Liver (tissue), 9 donors: ENCODE data around the gene TDRD6. TPM values are rescaled to one million over a fixed set of nuclear protein-coding genes. Genes with fewer than 3 reads are reported as not detected.

Experiments used
- DNase-seq: peaks from one replicate; pipeline ENCODE4 v3.0.0-alpha.2; 2017; ENCODE audit warnings: low spot score
- H3K27ac ChIP-seq, 2 donors: one replicate each; pipeline ENCODE4 v1.7.0; 2013; ENCODE audit warnings: inconsistent platforms in 2 of 2, low read length in 2 of 2, control low read depth in 1 of 2, low read depth in 1 of 2, mild to moderate bottlenecking in 1 of 2
- H3K27me3 ChIP-seq, 4 donors: one replicate each; pipeline versions ENCODE4 v1.6.1 to v1.7.0; 2013; ENCODE audit warnings: low read length in 3 of 4, inconsistent platforms in 1 of 4, mild to moderate bottlenecking in 1 of 4, moderate library complexity in 1 of 4; ENCODE audit not compliant: control insufficient read depth in 4 of 4, insufficient read depth in 4 of 4
- H3K36me3 ChIP-seq, 4 donors: one replicate each; pipeline versions ENCODE4 v1.6.1 to v1.7.0; 2013; ENCODE audit warnings: low read length in 3 of 4, mild to moderate bottlenecking in 3 of 4, low read depth in 1 of 4, moderate library complexity in 1 of 4; ENCODE audit not compliant: control insufficient read depth in 4 of 4, insufficient read depth in 3 of 4
- H3K4me1 ChIP-seq, 4 donors: one replicate each; pipeline versions ENCODE4 v1.6.1 to v1.7.0; 2013; ENCODE audit warnings: low read length in 3 of 4, mild to moderate bottlenecking in 3 of 4, moderate library complexity in 1 of 4; ENCODE audit not compliant: control insufficient read depth in 4 of 4, insufficient read depth in 4 of 4
- H3K4me3 ChIP-seq, 3 donors: one replicate each; pipeline versions ENCODE4 v1.6.1 to v1.7.0; 2013; ENCODE audit warnings: low read length in 3 of 3, control low read depth in 1 of 3, low read depth in 1 of 3, mild to moderate bottlenecking in 1 of 3
- H3K9ac ChIP-seq, 2 donors: one replicate each; pipeline ENCODE4 v1.7.0; 2013; ENCODE audit warnings: low read length in 2 of 2, mild to moderate bottlenecking in 2 of 2, moderate library complexity in 2 of 2, control low read depth in 1 of 2, low read depth in 1 of 2
- H3K9me3 ChIP-seq, 4 donors: one replicate each; pipeline versions ENCODE4 v1.6.1 to v1.7.0; 2013; ENCODE audit warnings: low read length in 3 of 4; ENCODE audit not compliant: control insufficient read depth in 4 of 4
- ATF3 ChIP-seq: IDR thresholded peaks from 2 replicates; pipeline ENCODE4 v1.6.1; 2016; ENCODE audit warnings: antibody characterized with exemption
- CTCF ChIP-seq: fragments of 150-350 bp; IDR thresholded peaks from 2 replicates; pipeline ENCODE4 v1.5.1; 2017; ENCODE audit warnings: improper control_type of control experiment, low read depth, low read length; ENCODE audit not compliant: missing input control
- EGR1 ChIP-seq, 2 donors: IDR thresholded peaks; 2 replicates each; pipeline ENCODE4 v1.6.1; 2016 to 2018; ENCODE audit warnings: antibody characterized with exemption in 2 of 2, low read depth in 2 of 2
- FOXA1 ChIP-seq: IDR thresholded peaks from 2 replicates; pipeline ENCODE4 v1.6.1; 2016; ENCODE audit warnings: antibody characterized with exemption
- FOXA2 ChIP-seq: IDR thresholded peaks from 2 replicates; pipeline ENCODE4 v1.6.1; 2016; ENCODE audit warnings: antibody characterized with exemption
- GABPA ChIP-seq, 2 donors: IDR thresholded peaks in 1 of 2; conservative IDR thresholded peaks in 1 of 2; 2 replicates each; pipeline ENCODE4 v1.6.1; 2016; ENCODE audit warnings: antibody characterized with exemption in 2 of 2, mild to moderate bottlenecking in 1 of 2, moderate library complexity in 1 of 2
- HNF4A ChIP-seq, 2 donors: conservative IDR thresholded peaks; 2 replicates each; pipeline ENCODE4 v1.6.1; 2016; ENCODE audit warnings: antibody characterized with exemption in 2 of 2, mild to moderate bottlenecking in 2 of 2
- HNF4G ChIP-seq: IDR thresholded peaks from 2 replicates; pipeline ENCODE4 v1.6.1; 2016; ENCODE audit warnings: antibody characterized with exemption
- JUND ChIP-seq, 2 donors: IDR thresholded peaks; 2 replicates each; pipeline ENCODE4 v1.6.1; 2016; ENCODE audit warnings: antibody characterized with exemption in 2 of 2
- NR2F2 ChIP-seq: IDR thresholded peaks from 2 replicates; pipeline ENCODE4 v1.6.1; 2016; ENCODE audit warnings: antibody characterized with exemption
- RAD21 ChIP-seq, 2 donors: IDR thresholded peaks; 2 replicates each; pipeline ENCODE4 v1.6.1; 2016; ENCODE audit warnings: antibody characterized with exemption in 2 of 2, mild to moderate bottlenecking in 2 of 2
- RXRA ChIP-seq, 2 donors: IDR thresholded peaks; 2 replicates each; pipeline ENCODE4 v1.6.1; 2017 to 2018; ENCODE audit warnings: antibody characterized with exemption in 2 of 2, mild to moderate bottlenecking in 1 of 2
- SP1 ChIP-seq: IDR thresholded peaks from 2 replicates; pipeline ENCODE4 v1.6.1; 2018; ENCODE audit warnings: antibody characterized with exemption, mild to moderate bottlenecking
- TAF1 ChIP-seq: conservative IDR thresholded peaks from 2 replicates; pipeline ENCODE4 v1.6.1; 2016; ENCODE audit warnings: antibody characterized with exemption, mild to moderate bottlenecking
- YY1 ChIP-seq: IDR thresholded peaks from 2 replicates; pipeline ENCODE4 v1.6.1; 2016; ENCODE audit warnings: antibody characterized with exemption, mild to moderate bottlenecking
- WGBS: extraction: QIAGEN DNeasy Blood & Tissue Kit; methylation state at CpG from one replicate; pipeline ENCODE4 v1.1.7; 2013; 5-methylcytosine and 5-hydroxymethylcytosine counted together
- polyA plus RNA-seq, 2 donors: library from polyadenylated mRNA; stranded (reverse) in 1 of 2; unstranded in 1 of 2; fragments of 200-250 nt in 1 of 2; fragments of >200 nt in 1 of 2; fragmentation: Nextera tagmentation in 1 of 2; extraction: Ambion mirVana in 1 of 2; gene quantifications; one replicate each; pipeline versions ENCODE4 v1.2.1 to v1.2.3, GENCODE V29; 2013 to 2015
- total RNA-seq, 2 donors: library from RNA; depleted of rRNA; stranded (reverse); fragments of >200 nt; gene quantifications; one replicate each; pipeline ENCODE4 v1.2.3, GENCODE V29; 2014
- TF ChIP-seq, protein P1 (sequence below): IDR thresholded peaks from 2 replicates; pipeline ENCODE4 v1.6.1; 2016; ENCODE audit warnings: antibody characterized with exemption, mild to moderate bottlenecking
- TF ChIP-seq, protein P2 (sequence below): IDR thresholded peaks from 2 replicates; pipeline ENCODE4 v1.6.1; 2016; ENCODE audit warnings: antibody characterized with exemption
- TF ChIP-seq, protein P3 (sequence below): IDR thresholded peaks from 2 replicates; pipeline ENCODE4 v1.6.1; 2016; ENCODE audit warnings: antibody characterized with exemption
- donor health status: healthy.
- donor health status: healthy.
- donor health status: healthy.
- donor health status: healthy.
- donor health status: healthy.

Gene TDRD6
- total and polyA plus RNA-seq, 4 donors = 0.07 to 2.0 (median 0.53) TPM

DNA sequence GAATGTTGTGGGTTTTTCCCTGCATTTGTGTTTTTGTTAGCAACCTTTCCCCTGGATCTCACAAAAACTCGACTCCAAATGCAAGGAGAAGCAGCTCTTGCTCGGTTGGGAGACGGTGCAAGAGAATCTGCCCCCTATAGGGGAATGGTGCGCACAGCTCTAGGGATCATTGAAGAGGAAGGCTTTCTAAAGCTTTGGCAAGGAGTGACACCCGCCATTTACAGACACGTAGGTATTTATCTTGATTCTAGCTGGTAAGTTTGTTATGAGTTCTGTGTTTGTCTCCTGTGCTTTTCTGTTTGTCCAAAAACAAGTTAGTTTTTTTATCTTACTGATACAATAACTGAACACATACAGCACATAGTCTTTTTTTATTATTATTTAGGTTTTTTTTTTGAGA, 31.9 kb upstream of the TDRD6 start:
- no peak for TF ChIP-seq JUND (IDR thresholded peaks at IDR 0.05)
- TF ChIP-seq HNF4A (conservative IDR thresholded peaks at IDR 0.05) = no peak
- TF ChIP-seq HNF4G = no peak
- no peak for TF ChIP-seq RXRA (IDR thresholded peaks at IDR 0.05)
- no peak for TF ChIP-seq EGR1 (IDR thresholded peaks at IDR 0.05; ENCODE audit: low read depth in 2 of 2)
- no peak for TF ChIP-seq RAD21 (IDR thresholded peaks at IDR 0.05)
- TF ChIP-seq, protein P1, sequence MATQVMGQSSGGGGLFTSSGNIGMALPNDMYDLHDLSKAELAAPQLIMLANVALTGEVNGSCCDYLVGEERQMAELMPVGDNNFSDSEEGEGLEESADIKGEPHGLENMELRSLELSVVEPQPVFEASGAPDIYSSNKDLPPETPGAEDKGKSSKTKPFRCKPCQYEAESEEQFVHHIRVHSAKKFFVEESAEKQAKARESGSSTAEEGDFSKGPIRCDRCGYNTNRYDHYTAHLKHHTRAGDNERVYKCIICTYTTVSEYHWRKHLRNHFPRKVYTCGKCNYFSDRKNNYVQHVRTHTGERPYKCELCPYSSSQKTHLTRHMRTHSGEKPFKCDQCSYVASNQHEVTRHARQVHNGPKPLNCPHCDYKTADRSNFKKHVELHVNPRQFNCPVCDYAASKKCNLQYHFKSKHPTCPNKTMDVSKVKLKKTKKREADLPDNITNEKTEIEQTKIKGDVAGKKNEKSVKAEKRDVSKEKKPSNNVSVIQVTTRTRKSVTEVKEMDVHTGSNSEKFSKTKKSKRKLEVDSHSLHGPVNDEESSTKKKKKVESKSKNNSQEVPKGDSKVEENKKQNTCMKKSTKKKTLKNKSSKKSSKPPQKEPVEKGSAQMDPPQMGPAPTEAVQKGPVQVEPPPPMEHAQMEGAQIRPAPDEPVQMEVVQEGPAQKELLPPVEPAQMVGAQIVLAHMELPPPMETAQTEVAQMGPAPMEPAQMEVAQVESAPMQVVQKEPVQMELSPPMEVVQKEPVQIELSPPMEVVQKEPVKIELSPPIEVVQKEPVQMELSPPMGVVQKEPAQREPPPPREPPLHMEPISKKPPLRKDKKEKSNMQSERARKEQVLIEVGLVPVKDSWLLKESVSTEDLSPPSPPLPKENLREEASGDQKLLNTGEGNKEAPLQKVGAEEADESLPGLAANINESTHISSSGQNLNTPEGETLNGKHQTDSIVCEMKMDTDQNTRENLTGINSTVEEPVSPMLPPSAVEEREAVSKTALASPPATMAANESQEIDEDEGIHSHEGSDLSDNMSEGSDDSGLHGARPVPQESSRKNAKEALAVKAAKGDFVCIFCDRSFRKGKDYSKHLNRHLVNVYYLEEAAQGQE = no peak
- TF ChIP-seq FOXA2 = no peak
- TF ChIP-seq TAF1 = no peak
- Histone ChIP-seq H3K9me3 (no peaks in the 10 kb centered on the region), H3K36me3 (no peaks in the 10 kb centered on the region), H3K4me3 (no peak overlapping the region), H3K27ac (no peak overlapping the region), H3K27me3 (no peaks in the 10 kb centered on the region), H3K4me1 (peaks cover 0 to 17% (median 8%) of the 10 kb centered on the region in 4 donors), H3K9ac (no peak overlapping the region)
- 74% methylated on average over 6 of the region's 6 CpGs for WGBS
- DNase-seq = no peak

- H3K27me3 ChIP-seq = no peaks in the 10 kb centered on the region
- H3K9ac ChIP-seq = no peak overlapping the region
- peak; percentile 19 for TF ChIP-seq SP1
- TF ChIP-seq NR2F2 = no peak
- TF ChIP-seq ATF3 = no peak
- TF ChIP-seq, protein P1 = no peak
- TF ChIP-seq YY1 = no peak
- TF ChIP-seq CTCF = no peak
- TF ChIP-seq, protein P2, sequence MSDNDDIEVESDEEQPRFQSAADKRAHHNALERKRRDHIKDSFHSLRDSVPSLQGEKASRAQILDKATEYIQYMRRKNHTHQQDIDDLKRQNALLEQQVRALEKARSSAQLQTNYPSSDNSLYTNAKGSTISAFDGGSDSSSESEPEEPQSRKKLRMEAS = no peak
- peak; percentile 82 to 89 for TF ChIP-seq HNF4A (conservative IDR thresholded peaks at IDR 0.05)
- TF ChIP-seq RAD21 (IDR thresholded peaks at IDR 0.05) = no peak
- TF ChIP-seq FOXA2 = no peak
- TF ChIP-seq GABPA (IDR thresholded peaks at IDR 0.05 in 1 of 2, conservative IDR thresholded peaks at IDR 0.05 in 1 of 2) = no peak
- no peak for TF ChIP-seq TAF1
- no peak for TF ChIP-seq FOXA1
- TF ChIP-seq JUND (IDR thresholded peaks at IDR 0.05) = peak in 1 of 2 donors; percentile 59
- TF ChIP-seq RXRA (IDR thresholded peaks at IDR 0.05) = peak; percentile 30 to 44
- no peak for TF ChIP-seq EGR1 (IDR thresholded peaks at IDR 0.05; ENCODE audit: low read depth in 2 of 2)
- TF ChIP-seq, protein P3, sequence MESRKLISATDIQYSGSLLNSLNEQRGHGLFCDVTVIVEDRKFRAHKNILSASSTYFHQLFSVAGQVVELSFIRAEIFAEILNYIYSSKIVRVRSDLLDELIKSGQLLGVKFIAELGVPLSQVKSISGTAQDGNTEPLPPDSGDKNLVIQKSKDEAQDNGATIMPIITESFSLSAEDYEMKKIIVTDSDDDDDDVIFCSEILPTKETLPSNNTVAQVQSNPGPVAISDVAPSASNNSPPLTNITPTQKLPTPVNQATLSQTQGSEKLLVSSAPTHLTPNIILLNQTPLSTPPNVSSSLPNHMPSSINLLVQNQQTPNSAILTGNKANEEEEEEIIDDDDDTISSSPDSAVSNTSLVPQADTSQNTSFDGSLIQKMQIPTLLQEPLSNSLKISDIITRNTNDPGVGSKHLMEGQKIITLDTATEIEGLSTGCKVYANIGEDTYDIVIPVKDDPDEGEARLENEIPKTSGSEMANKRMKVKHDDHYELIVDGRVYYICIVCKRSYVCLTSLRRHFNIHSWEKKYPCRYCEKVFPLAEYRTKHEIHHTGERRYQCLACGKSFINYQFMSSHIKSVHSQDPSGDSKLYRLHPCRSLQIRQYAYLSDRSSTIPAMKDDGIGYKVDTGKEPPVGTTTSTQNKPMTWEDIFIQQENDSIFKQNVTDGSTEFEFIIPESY = no peak
- peak; percentile 10 for TF ChIP-seq HNF4G
- no peak overlapping the region for H3K4me3 ChIP-seq
- no peaks in the 10 kb centered on the region for H3K9me3 ChIP-seq
- H3K27ac ChIP-seq = no peak overlapping the region
- no peak for DNase-seq
- H3K4me1 ChIP-seq = peaks cover 0 to 11% (median 8%) of the 10 kb centered on the region in 4 donors
- no peaks in the 10 kb centered on the region for H3K36me3 ChIP-seq
These were observed 30.0 kb upstream of the TDRD6 start for GRCh38 chr6:46657642-46658041.
